Activated T-cell treated with anti-CD3 and anti-CD28 coated beads, Interleukin-2, amount 50 U/mL, for 48 hours (primary cell): ENCODE measurements around the gene RNASEL.
"Not testable (repeated sequence)": the region's sequence is repeated elsewhere in the genome, so short reads cannot be mapped to it uniquely, and the experiment has no call there.

Experiments
- DNase-seq, 2 experiments: peaks; one replicate each; pipeline ENCODE4 v3.0.0-alpha.2; 2020

The RNASEL gene

GRCh38 chr1:182588500-182589396, at the start of gene RNASEL:
Gene RNASEL (minus strand): TSS chr1:182589256. CDS start chr1:182586806, 2,450 bp downstream.
- peak; percentile 70 to 73 for DNase-seq

- no peak for DNase-seq
These were observed 48.7 kb upstream of the RNASEL start for GRCh38 chr1:182637769-182638168.

- DNase-seq, result no peak
These were observed 46.8 kb upstream of the RNASEL start for GRCh38 chr1:182635871-182636270.

GRCh38 chr1:182634306-182635072, 45.4 kb upstream of the RNASEL start:
- DNase-seq, result no peak

GRCh38 chr1:182633657-182634281, 44.7 kb upstream of the RNASEL start:
- no peak for DNase-seq

- no peak for DNase-seq
These were observed 44.0 kb upstream of the RNASEL start for GRCh38 chr1:182633031-182633430.

- DNase-seq, result not testable (repeated sequence)
These were observed 43.4 kb upstream of the RNASEL start for GRCh38 chr1:182632441-182632857.

GRCh38 chr1:182631954-182632353, 42.9 kb upstream of the RNASEL start:
- DNase-seq, result no peak

- no peak for DNase-seq
These were observed 42.1 kb upstream of the RNASEL start for GRCh38 chr1:182631053-182631677.

- no peak for DNase-seq
These were observed 41.5 kb upstream of the RNASEL start for GRCh38 chr1:182630586-182630985.

GRCh38 chr1:182629499-182630096, 40.5 kb upstream of the RNASEL start:
- DNase-seq, result peak; percentile 82 to 85

GRCh38 chr1:182629080-182629479, 40.0 kb upstream of the RNASEL start:
- no peak for DNase-seq

- DNase-seq, result no peak
These were observed 39.6 kb upstream of the RNASEL start for GRCh38 chr1:182628657-182629056.

- no peak for DNase-seq
These were observed 38.6 kb upstream of the RNASEL start for GRCh38 chr1:182627622-182628021.

- no peak for DNase-seq
These were observed 37.5 kb upstream of the RNASEL start for GRCh38 chr1:182626527-182626926.

GRCh38 chr1:182625719-182626504, 36.9 kb upstream of the RNASEL start:
- DNase-seq, result no peak

GRCh38 chr1:182625024-182625423, 36.0 kb upstream of the RNASEL start:
- no peak for DNase-seq

GRCh38 chr1:182624577-182624976, 35.5 kb upstream of the RNASEL start:
- peak in 1 of 2 experiments; percentile 26 for DNase-seq

GRCh38 chr1:182622901-182623528, 34.0 kb upstream of the RNASEL start:
- no peak for DNase-seq

GRCh38 chr1:182621906-182622305, 32.9 kb upstream of the RNASEL start:
- DNase-seq, result no peak
